ENCODE measurements around the gene UHRF2.
"Not testable (repeated sequence)": the region's sequence is repeated elsewhere in the genome, so short reads cannot be mapped to it uniquely, and the experiment has no call there.

The UHRF2 gene

DNA sequence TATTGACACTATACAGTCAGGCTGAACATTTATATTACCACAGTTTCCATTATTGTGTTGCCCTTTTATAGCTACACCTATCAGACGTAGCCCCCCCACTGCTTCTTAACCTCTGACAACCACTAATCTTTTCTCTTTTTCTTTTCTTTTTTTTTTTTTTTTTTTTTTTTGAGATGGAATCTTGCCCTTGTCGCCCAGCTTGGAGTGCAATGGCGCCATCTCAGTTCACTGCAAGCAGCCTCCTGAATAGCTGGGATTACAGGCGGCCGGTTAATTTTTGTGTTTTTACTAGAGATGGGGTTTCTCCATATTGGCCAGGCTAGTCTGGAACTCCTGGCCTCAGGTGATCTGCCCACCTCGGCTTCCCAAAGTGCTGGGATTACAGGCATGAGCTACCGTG, 75.4 kb downstream of the UHRF2 start:
- no peak for DNase-seq (ENCODE audit: low read depth in 2 of 2)

GRCh38 chr9:6489099-6489498, 76.1 kb downstream of the UHRF2 start:
- no peak for DNase-seq (ENCODE audit: low read depth in 2 of 2)

- no peak for DNase-seq (ENCODE audit: low read depth in 2 of 2)
Measured at GRCh38 chr9:6490863-6491262, 77.9 kb downstream of the UHRF2 start.

GRCh38 chr9:6495466-6495865, 82.5 kb downstream of the UHRF2 start:
- DNase-seq (ENCODE audit: low read depth in 2 of 2): no peak

GRCh38 chr9:6498982-6499381, 86.0 kb downstream of the UHRF2 start:
- peak; percentile 4 to 9 for DNase-seq (ENCODE audit: low read depth in 2 of 2)

DNA sequence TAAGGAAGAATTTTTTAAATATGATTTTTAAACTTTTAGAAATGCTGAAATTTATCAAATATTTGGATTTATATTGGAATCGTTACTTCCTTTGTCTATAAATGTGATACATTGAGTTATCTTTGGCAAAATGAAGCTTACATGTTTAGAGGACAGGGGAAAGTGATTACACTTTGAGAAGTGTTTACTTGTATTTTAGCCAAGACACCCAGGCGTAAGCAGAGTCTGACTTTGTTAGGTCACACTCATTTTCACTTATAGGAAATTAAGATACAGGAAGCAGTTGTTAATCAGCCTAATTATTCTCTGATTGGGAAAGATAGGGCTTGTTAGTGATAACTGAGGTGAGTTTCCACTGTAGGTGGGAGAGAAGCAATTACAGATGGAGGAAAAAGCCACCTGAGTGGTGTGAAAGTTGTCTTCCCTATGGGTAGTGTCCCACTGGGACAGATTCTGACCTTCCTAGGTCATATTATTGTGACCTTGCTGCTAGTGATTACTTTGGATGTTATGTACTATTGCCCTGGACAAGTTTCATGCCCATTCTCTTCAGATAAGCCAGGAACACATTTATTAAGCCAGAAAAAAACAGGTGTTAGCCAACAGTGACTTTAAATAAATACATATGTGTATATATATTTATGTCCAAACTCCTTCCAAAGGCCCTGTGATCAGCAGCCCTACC, 88.7 kb downstream of the UHRF2 start:
- no peak for DNase-seq (ENCODE audit: low read depth in 2 of 2)

DNA sequence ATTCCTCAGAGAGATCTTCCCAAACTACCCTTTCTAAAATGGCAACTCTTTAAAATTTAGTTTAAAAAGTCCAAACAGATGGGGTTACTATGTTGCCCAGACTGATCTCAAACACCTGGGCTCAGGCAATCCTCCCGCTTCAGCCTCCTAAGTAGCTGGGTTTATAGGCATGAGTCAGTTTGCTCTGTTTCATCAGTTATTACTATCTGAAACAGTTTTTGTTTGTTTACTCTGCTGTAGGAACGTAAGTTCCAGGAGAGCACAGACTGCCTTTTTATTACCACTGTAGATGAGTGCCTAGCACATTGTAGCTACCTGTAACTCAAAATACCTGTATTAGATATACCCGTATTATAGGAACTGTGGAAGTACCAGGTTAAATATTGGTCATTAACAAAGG, 89.4 kb downstream of the UHRF2 start:
- no peak for DNase-seq (ENCODE audit: low read depth in 2 of 2)

GRCh38 chr9:6506571-6506970, 93.6 kb downstream of the UHRF2 start:
- peak in 1 of 2 experiments; percentile 2 for DNase-seq (ENCODE audit: low read depth in 2 of 2)

DNA sequence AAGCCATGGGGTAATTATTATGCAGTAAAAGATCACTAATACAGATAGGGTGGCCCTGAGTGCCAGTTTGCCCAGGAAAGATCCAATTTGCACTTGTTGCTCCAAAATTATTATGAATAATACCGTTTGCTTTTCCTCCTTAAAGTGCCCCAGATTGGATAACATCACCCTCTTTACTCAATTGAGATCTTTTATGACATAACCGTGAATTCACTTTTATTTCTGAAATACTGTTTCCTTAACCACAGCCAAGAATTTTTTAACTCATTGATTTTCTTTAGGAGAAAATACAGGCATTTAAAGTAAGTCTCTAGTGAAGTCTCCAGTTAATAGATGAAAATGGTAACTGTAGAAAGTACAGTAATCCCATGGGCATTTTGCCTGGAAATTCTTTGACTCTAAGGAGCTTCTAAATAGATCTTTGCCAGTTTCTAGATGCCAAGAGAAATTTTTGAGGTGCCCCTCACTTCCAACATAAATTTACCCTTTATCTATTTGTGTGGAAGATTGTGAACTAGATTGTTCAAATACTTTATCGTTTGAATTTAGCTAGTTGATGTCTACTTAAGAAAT, 99.2 kb downstream of the UHRF2 start:
- no peak for DNase-seq (ENCODE audit: low read depth in 2 of 2)

DNA sequence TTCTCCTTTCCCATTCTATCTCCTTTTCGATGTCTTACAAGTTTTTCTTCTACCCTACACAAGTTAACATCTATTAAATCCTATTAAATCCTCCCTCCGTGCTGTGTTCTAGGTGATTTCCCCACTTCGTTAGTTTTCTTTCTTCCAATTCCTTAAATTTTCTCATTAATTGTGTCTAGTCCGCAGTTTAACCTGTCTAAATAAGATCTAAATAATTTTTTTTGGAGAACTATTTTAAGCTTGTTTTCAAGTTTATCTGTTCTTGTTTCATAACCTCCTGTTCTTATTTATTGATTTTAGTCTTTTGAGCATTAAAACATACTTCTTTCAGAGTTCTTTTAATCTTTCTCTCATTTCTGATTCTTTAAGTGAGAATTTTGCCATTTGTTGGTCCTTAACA, 109.3 kb downstream of the UHRF2 start:
- no peak for DNase-seq (ENCODE audit: low read depth in 2 of 2)

- DNase-seq (ENCODE audit: low read depth in 2 of 2): peak in 1 of 2 experiments; percentile 10
Measured at GRCh38 chr9:6525326-6526045, 112.5 kb downstream of the UHRF2 start.

- no peak for DNase-seq (ENCODE audit: low read depth in 2 of 2)
Measured at GRCh38 chr9:6535594-6535993, 122.6 kb downstream of the UHRF2 start.

DNA sequence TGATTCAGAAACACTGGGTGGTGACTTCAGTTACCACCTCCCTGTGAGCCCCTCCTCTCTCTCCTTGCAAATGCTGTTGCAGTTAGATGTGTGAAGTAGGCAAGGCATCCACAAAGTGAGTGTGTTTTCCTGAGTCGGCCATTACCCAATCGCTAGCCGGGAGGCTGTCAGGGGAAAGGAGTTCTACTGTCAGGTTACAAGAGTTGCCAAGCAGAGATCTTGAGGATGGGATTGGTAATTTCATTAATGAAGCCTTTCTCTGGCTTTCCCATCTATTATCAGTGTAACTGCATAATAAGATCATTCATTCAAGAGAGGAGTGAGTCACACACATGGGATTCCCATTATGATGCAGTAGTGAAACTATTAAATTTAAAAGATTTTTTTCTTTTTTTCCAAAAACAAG, 125.7 kb downstream of the UHRF2 start:
- DNase-seq (ENCODE audit: low read depth in 2 of 2): no peak

DNA sequence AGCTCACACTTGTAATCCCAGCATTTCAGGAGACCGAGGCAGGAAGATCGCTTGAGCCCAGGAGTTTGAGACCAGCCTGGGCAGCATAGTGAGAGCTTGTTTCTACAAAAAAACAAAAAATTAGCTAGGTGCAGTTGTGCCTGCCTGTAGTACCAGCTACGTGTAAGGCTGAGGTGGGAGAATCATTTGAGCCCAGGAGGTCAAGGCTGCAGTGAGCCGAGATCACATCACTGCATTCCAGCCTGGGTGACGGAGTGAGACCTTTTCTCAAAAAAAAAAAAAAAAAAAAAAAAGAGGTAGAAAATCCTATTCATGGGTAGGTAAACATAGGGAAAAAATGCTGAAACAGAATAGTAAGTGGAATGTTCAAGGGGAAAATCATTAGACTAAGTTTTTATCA, 129.6 kb downstream of the UHRF2 start:
- DNase-seq (ENCODE audit: low read depth in 2 of 2): not testable (repeated sequence)

DNA sequence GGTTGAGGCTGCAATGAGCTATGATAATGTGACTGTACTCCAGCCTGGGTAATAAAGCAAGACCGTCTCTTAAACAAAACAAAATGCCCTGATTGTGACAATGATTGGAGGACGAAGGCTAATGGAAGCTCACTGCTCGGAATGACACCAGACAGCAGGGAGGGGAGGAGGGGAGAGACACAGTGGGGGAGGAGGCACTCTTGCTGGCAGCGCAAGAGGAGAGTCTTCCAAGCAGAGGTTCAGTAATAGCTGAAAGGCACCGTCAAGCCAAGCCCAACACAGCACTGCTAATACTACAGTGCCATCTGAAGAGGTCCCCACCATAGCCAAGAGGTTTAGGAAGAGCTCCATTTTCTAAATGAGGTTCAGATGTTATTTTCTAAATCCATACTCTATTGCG, 130.2 kb downstream of the UHRF2 start:
- no peak for DNase-seq (ENCODE audit: low read depth in 2 of 2)

DNA sequence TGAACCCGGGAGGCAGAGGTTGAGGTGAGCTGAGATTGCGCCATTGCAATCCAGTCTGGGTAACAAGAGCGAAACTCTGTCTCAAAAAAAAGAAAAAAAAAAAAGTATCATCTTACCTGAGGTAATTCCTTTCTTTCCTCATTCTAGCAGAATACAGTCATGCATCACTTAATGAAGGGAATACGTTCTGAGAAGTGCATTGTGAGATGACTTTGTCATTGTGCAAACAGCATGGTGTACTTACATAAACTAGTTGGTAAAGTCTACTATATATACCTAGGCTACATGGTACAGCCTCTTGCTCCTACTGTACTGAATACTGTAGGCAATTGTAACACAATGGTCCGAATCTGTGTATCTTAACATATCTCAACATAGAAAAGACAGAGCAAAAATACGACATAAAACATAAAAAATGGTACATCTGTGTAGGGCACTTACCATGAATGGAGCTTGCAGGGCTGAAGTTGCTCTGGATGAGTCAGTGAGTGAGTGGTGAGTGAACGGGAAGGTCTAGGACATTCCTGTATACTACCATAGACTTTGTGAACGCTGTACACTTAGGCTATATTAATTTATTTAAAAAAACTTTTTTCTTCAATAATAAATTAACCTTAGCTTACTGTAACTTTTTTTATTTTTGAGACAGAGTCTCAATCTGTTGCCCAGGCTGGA, 132.2 kb downstream of the UHRF2 start:
- no peak for DNase-seq (ENCODE audit: low read depth in 2 of 2)

DNA sequence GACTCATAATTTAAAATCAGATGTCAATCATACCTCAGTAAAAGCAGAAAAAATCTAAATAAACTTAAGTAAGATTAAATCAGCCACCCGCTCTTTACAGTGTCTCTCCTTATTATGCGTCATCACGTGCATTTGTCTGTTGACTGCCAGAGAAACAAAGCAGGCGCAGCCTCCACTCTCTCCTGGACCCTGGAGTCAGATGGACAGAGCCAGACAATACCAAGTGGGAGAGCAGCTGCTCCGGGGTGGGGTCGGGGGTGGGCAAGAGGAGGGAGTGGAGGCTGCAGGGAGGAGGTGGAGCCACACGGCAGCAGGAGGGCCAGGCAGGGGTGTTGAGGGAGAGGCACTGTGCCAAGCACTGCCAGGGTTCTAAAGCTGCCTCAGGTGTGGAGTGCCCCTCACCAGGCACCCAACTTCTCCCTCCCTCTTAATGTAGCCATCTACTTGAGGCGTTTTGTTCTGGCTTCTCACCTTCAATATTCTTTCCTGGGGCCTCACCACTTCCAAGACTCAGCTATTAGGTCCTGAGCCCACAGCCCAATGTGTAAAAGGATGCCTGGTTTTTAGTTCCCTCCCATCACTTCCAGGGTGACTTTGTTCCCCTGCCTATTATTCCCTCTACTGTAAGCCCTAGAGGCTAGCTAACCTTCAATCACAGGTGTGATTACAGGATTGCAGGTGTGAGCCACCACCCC, 136.3 kb downstream of the UHRF2 start:
- DNase-seq (ENCODE audit: low read depth in 2 of 2): no peak

DNA sequence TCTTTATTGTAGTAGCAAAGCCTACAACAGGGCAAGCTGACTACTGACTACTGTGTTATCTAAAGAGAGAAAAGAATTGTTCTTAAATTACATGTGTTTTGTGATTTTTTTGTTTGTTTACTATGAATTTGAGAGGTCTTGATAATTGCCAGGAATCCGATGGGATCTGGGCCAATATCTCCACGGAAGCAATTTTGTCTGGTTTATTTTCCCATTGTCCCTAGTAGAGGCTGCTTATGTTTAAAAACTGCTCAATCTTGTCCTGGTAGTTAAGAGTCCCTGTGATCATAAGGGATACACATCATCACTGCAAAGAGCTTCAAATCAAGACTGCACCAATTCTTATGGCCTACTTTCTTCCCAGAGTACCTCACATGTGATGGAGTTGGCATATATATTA, 138.1 kb downstream of the UHRF2 start:
- DNase-seq (ENCODE audit: low read depth in 2 of 2): no peak

- no peak for DNase-seq (ENCODE audit: low read depth in 2 of 2)
Measured at GRCh38 chr9:6552033-6552432, 139.0 kb downstream of the UHRF2 start.

GRCh38 chr9:6552498-6553121, 139.6 kb downstream of the UHRF2 start:
- no peak for DNase-seq (ENCODE audit: low read depth in 2 of 2)

GRCh38 chr9:6553866-6554265, 140.9 kb downstream of the UHRF2 start:
- no peak for DNase-seq (ENCODE audit: low read depth in 2 of 2)

Data from fibroblast of skin of left biceps (primary cell).